Measurements from ENCODE around the gene MFRP. TPM values are rescaled to one million over a fixed set of nuclear protein-coding genes. Genes with fewer than 3 reads are reported as not detected.

MFRP gene
- total RNA-seq, 2 donors from 2014 or later = not detected

GRCh38 chr11:119359365-119360214, 13.1 kb upstream of the MFRP start:
- peaks cover 0 to 4% of the 10 kb centered on the region in 2 donors for H3K36me3 Mint-ChIP-seq (ENCODE audit: insufficient read depth in 2 of 2)
- DNase-seq (no peak), ATAC-seq (replicated peaks in 1 of 2) (no peak)
- peaks cover 47% of the 10 kb centered on the region for H3K4me1 Mint-ChIP-seq (ENCODE audit: low read depth)
- H3K4me3 Mint-ChIP-seq = no peak overlapping the region
- H3K27me3 Mint-ChIP-seq (ENCODE audit: low read depth) = peaks cover 53% of the 10 kb centered on the region
- peaks cover 0 to 2% of the 10 kb centered on the region in 2 donors for H3K9me3 Mint-ChIP-seq
- no peak overlapping the region for H3K27ac Mint-ChIP-seq

- Mint-ChIP-seq H3K27me3 (ENCODE audit: low read depth) (peaks cover 57% of the 10 kb centered on the region), H3K4me1 (ENCODE audit: low read depth) (peaks cover 37% of the 10 kb centered on the region)
- ATAC-seq (replicated peaks in 1 of 2) = no peak
These were observed 10.6 kb upstream of the MFRP start for GRCh38 chr11:119357074-119357473.

GRCh38 chr11:119356349-119357031, 10.0 kb upstream of the MFRP start:
- peak; percentile 83 to 85 for DNase-seq
- peaks cover 62% of the 10 kb centered on the region for H3K27me3 Mint-ChIP-seq (ENCODE audit: low read depth)
- no peaks in the 10 kb centered on the region for H3K9me3 Mint-ChIP-seq
- H3K36me3 Mint-ChIP-seq (ENCODE audit: insufficient read depth in 2 of 2) = no peaks in the 10 kb centered on the region
- H3K4me1 Mint-ChIP-seq (ENCODE audit: low read depth) = peaks cover 31% of the 10 kb centered on the region
- H3K4me3 Mint-ChIP-seq = peak overlapping the region; percentile 96 to 97
- peak; percentile 76 to 77 for ATAC-seq (replicated peaks in 1 of 2)
- no peak overlapping the region for H3K27ac Mint-ChIP-seq

More at GRCh38 chr11:119357074-119357473, 10.6 kb upstream of the MFRP start:
- no peak for DNase-seq
- Mint-ChIP-seq H3K36me3 (ENCODE audit: insufficient read depth in 2 of 2) (no peaks in the 10 kb centered on the region), H3K4me3 (peak overlapping the region; percentile 96 to 97), H3K9me3 (no peaks in the 10 kb centered on the region), H3K27ac (no peak overlapping the region)

- ATAC-seq (replicated peaks in 1 of 2) = no peak
- Mint-ChIP-seq H3K4me1 (ENCODE audit: low read depth) (peaks cover 21% of the 10 kb centered on the region), H3K36me3 (ENCODE audit: insufficient read depth in 2 of 2) (peaks cover 0 to 2% of the 10 kb centered on the region in 2 donors), H3K4me3 (peak overlapping the region in 1 of 2 donors; percentile 4), H3K9me3 (no peaks in the 10 kb centered on the region), H3K27me3 (ENCODE audit: low read depth) (peaks cover 70% of the 10 kb centered on the region), H3K27ac (no peak overlapping the region)
- no peak for DNase-seq
These were observed 8.8 kb upstream of the MFRP start for GRCh38 chr11:119355091-119355843.

GRCh38 chr11:119352857-119353260, 6.4 kb upstream of the MFRP start:
- Mint-ChIP-seq H3K36me3 (ENCODE audit: insufficient read depth in 2 of 2) (peaks cover 0 to 2% of the 10 kb centered on the region in 2 donors), H3K4me1 (ENCODE audit: low read depth) (peaks cover 13% of the 10 kb centered on the region), H3K27me3 (ENCODE audit: low read depth) (peaks cover 62% of the 10 kb centered on the region), H3K9me3 (no peaks in the 10 kb centered on the region), H3K27ac (no peak overlapping the region), H3K4me3 (no peak overlapping the region)
- ATAC-seq (replicated peaks in 1 of 2) (no peak), DNase-seq (no peak)

GRCh38 chr11:119351232-119351631, 4.7 kb upstream of the MFRP start:
- no peaks in the 10 kb centered on the region for H3K9me3 Mint-ChIP-seq
- peak overlapping the region; percentile 85 for H3K27ac Mint-ChIP-seq
- ATAC-seq (replicated peaks in 1 of 2) (no peak), DNase-seq (no peak)
- peaks cover 60% of the 10 kb centered on the region for H3K27me3 Mint-ChIP-seq (ENCODE audit: low read depth)
- peaks cover 0 to 2% of the 10 kb centered on the region in 2 donors for H3K36me3 Mint-ChIP-seq (ENCODE audit: insufficient read depth in 2 of 2)
- no peak overlapping the region for H3K4me3 Mint-ChIP-seq
- peaks cover 7% of the 10 kb centered on the region for H3K4me1 Mint-ChIP-seq (ENCODE audit: low read depth)

- Mint-ChIP-seq H3K27ac (no peak overlapping the region), H3K4me3 (no peak overlapping the region), H3K4me1 (ENCODE audit: low read depth) (peaks cover 4% of the 10 kb centered on the region), H3K36me3 (ENCODE audit: insufficient read depth in 2 of 2) (peaks cover 0 to 2% of the 10 kb centered on the region in 2 donors), H3K27me3 (ENCODE audit: low read depth) (peaks cover 55% of the 10 kb centered on the region), H3K9me3 (no peaks in the 10 kb centered on the region)
- ATAC-seq (replicated peaks in 1 of 2) (no peak), DNase-seq (no peak)
These were observed 3.8 kb upstream of the MFRP start for GRCh38 chr11:119350302-119350701.

- Mint-ChIP-seq H3K9me3 (no peaks in the 10 kb centered on the region), H3K27me3 (ENCODE audit: low read depth) (peaks cover 42% of the 10 kb centered on the region), H3K4me1 (ENCODE audit: low read depth) (peaks cover 4% of the 10 kb centered on the region), H3K4me3 (no peak overlapping the region), H3K27ac (no peak overlapping the region), H3K36me3 (ENCODE audit: insufficient read depth in 2 of 2) (peaks cover 0 to 2% of the 10 kb centered on the region in 2 donors)
- ATAC-seq (replicated peaks in 1 of 2) = no peak
- DNase-seq = no peak
These were observed 1.6 kb upstream of the MFRP start for GRCh38 chr11:119347940-119348605.

- no peak for ATAC-seq (replicated peaks in 1 of 2)
- no peak overlapping the region for H3K4me3 Mint-ChIP-seq
- peaks cover 4% of the 10 kb centered on the region for H3K4me1 Mint-ChIP-seq (ENCODE audit: low read depth)
- H3K36me3 Mint-ChIP-seq (ENCODE audit: insufficient read depth in 2 of 2) = peaks cover 0 to 2% of the 10 kb centered on the region in 2 donors
- no peaks in the 10 kb centered on the region for H3K9me3 Mint-ChIP-seq
- H3K27ac Mint-ChIP-seq = no peak overlapping the region
- H3K27me3 Mint-ChIP-seq (ENCODE audit: low read depth) = peaks cover 40% of the 10 kb centered on the region
- DNase-seq = no peak
These were observed 737 bp upstream of the MFRP start for GRCh38 chr11:119347242-119347641.

- no peak for DNase-seq
These were observed 820 bp downstream of the MFRP start for GRCh38 chr11:119345685-119346084.

GRCh38 chr11:119344291-119345010, 2.1 kb downstream of the MFRP start:
- H3K27ac Mint-ChIP-seq = no peak overlapping the region
- peaks cover 8% of the 10 kb centered on the region for H3K4me1 Mint-ChIP-seq (ENCODE audit: low read depth)
- ATAC-seq (replicated peaks in 1 of 2) (no peak), DNase-seq (no peak)
- H3K36me3 Mint-ChIP-seq (ENCODE audit: insufficient read depth in 2 of 2) = no peaks in the 10 kb centered on the region
- peaks cover 41% of the 10 kb centered on the region for H3K27me3 Mint-ChIP-seq (ENCODE audit: low read depth)
- no peaks in the 10 kb centered on the region for H3K9me3 Mint-ChIP-seq
- H3K4me3 Mint-ChIP-seq = no peak overlapping the region

More at GRCh38 chr11:119345685-119346084, 820 bp downstream of the MFRP start:
- Mint-ChIP-seq H3K27ac (no peak overlapping the region), H3K4me3 (no peak overlapping the region), H3K4me1 (ENCODE audit: low read depth) (peaks cover 11% of the 10 kb centered on the region), H3K9me3 (no peaks in the 10 kb centered on the region), H3K27me3 (ENCODE audit: low read depth) (peaks cover 40% of the 10 kb centered on the region), H3K36me3 (ENCODE audit: insufficient read depth in 2 of 2) (no peaks in the 10 kb centered on the region)
- ATAC-seq (replicated peaks in 1 of 2) = no peak

GRCh38 chr11:119343726-119344125, 2.8 kb downstream of the MFRP start:
- H3K9me3 Mint-ChIP-seq = no peaks in the 10 kb centered on the region
- ATAC-seq (replicated peaks in 1 of 2) (no peak), DNase-seq (no peak)
- no peak overlapping the region for H3K4me3 Mint-ChIP-seq
- H3K27ac Mint-ChIP-seq = no peak overlapping the region
- H3K4me1 Mint-ChIP-seq (ENCODE audit: low read depth) = peaks cover 15% of the 10 kb centered on the region
- peaks cover 46% of the 10 kb centered on the region for H3K27me3 Mint-ChIP-seq (ENCODE audit: low read depth)
- H3K36me3 Mint-ChIP-seq (ENCODE audit: insufficient read depth in 2 of 2) = peaks cover 0 to 2% of the 10 kb centered on the region in 2 donors

All from activated T-cell treated with anti-CD3 and anti-CD28 coated beads, Interleukin-2, amount 50 U/mL, for 72 hours (primary cell).